K562 (cell line): ENCODE measurements around the gene HOXA9.

Experiments used
- EP300 ChIP-seq: IDR thresholded peaks from 2 replicates; pipeline ENCODE4 v1.6.1; 2012; ENCODE audit warnings: low read length, improper control_type of control experiment
- HNRNPUL1 ChIP-seq: fragments of 200-400 bp; formaldehyde crosslinking; IDR thresholded peaks from 2 replicates; pipeline ENCODE4 v1.6.1; 2017; ENCODE audit warnings: low read length
- MXI1 ChIP-seq: IDR thresholded peaks from 2 replicates; pipeline ENCODE4 v1.6.1; 2011; ENCODE audit warnings: low read depth, mild to moderate bottlenecking, improper control_type of control experiment, low read length
- NFXL1 ChIP-seq: fragments of 450-650 bp; formaldehyde crosslinking; IDR thresholded peaks from 2 replicates; pipeline ENCODE4 v1.4.0; 2021; ENCODE audit warnings: mild to moderate bottlenecking
- PHF8 ChIP-seq: fragments of 200-600 bp; sonication (generic); IDR thresholded peaks from 2 replicates; pipeline ENCODE4 v1.6.1; 2012; ENCODE audit warnings: mixed run types, mild to moderate bottlenecking, inconsistent platforms, low read length, moderate library complexity, borderline replicate concordance
- POLR2AphosphoS5 ChIP-seq: IDR thresholded peaks from 2 replicates; pipeline ENCODE4 v1.6.1; 2011; ENCODE audit warnings: mild to moderate bottlenecking, low read depth, low read length, moderate library complexity; ENCODE audit not compliant: control insufficient read depth, insufficient read depth
- SAP30 ChIP-seq: fragments of 200-600 bp; sonication (generic); IDR thresholded peaks from 2 replicates; pipeline ENCODE4 v1.6.1; 2012; ENCODE audit warnings: borderline replicate concordance, low read depth, mild to moderate bottlenecking, moderate library complexity, low read length, control low read depth, inconsistent platforms; ENCODE audit not compliant: insufficient read depth, poor library complexity, severe bottlenecking
- SMARCB1 ChIP-seq: IDR thresholded peaks from 2 replicates; pipeline ENCODE4 v1.6.1; 2011; ENCODE audit warnings: improper control_type of control experiment, low read depth; ENCODE audit not compliant: insufficient read length
- XRCC5 ChIP-seq: fragments of 200-400 bp; formaldehyde crosslinking; IDR thresholded peaks from 2 replicates; pipeline ENCODE4 v1.6.1; 2017; ENCODE audit warnings: low read depth, mild to moderate bottlenecking, low read length
- ZNF311 ChIP-seq: fragments of 250-450 bp; sonication (Bioruptor Pico); IDR thresholded peaks from 2 replicates; pipeline ENCODE4 v1.4.0; 2020; ENCODE audit warnings: mild to moderate bottlenecking, moderate library complexity
- TF ChIP-seq, protein P1 (sequence below): fragments of 250-450 bp; sonication (Bioruptor Pico); IDR thresholded peaks from 2 replicates; pipeline ENCODE4 v1.4.0; 2020; ENCODE audit warnings: borderline replicate concordance
- TF ChIP-seq, protein P2 (sequence below): fragments of 450-650 bp; IDR thresholded peaks from 2 replicates; pipeline ENCODE4 v1.6.1; 2018; ENCODE audit not compliant: partially characterized antibody

GRCh38 chr7:27112955-27113949 is 52.1 kb downstream of the HOXA9 start:
- TF ChIP-seq SAP30 (no peak), EP300 (0 out of 2 replicates have a peak, but pooled peaks have one; percentile 10), XRCC5 (no peak), SMARCB1 (no peak), HNRNPUL1 (no peak), ZNF311 (CRISPR knock-in tag) (no peak), NFXL1 (CRISPR knock-in tag) (no peak), MXI1 (no peak), POLR2AphosphoS5 (no peak), PHF8 (no peak)
- TF ChIP-seq, protein P1, sequence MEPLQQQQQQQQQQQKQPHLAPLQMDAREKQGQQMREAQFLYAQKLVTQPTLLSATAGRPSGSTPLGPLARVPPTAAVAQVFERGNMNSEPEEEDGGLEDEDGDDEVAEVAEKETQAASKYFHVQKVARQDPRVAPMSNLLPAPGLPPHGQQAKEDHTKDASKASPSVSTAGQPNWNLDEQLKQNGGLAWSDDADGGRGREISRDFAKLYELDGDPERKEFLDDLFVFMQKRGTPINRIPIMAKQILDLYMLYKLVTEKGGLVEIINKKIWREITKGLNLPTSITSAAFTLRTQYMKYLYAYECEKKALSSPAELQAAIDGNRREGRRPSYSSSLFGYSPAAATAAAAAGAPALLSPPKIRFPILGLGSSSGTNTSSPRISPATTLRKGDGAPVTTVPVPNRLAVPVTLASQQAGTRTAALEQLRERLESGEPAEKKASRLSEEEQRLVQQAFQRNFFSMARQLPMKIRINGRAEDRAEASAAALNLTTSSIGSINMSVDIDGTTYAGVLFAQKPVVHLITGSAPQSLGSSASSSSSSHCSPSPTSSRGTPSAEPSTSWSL (CRISPR knock-in tag) = no peak
- TF ChIP-seq, protein P2, sequence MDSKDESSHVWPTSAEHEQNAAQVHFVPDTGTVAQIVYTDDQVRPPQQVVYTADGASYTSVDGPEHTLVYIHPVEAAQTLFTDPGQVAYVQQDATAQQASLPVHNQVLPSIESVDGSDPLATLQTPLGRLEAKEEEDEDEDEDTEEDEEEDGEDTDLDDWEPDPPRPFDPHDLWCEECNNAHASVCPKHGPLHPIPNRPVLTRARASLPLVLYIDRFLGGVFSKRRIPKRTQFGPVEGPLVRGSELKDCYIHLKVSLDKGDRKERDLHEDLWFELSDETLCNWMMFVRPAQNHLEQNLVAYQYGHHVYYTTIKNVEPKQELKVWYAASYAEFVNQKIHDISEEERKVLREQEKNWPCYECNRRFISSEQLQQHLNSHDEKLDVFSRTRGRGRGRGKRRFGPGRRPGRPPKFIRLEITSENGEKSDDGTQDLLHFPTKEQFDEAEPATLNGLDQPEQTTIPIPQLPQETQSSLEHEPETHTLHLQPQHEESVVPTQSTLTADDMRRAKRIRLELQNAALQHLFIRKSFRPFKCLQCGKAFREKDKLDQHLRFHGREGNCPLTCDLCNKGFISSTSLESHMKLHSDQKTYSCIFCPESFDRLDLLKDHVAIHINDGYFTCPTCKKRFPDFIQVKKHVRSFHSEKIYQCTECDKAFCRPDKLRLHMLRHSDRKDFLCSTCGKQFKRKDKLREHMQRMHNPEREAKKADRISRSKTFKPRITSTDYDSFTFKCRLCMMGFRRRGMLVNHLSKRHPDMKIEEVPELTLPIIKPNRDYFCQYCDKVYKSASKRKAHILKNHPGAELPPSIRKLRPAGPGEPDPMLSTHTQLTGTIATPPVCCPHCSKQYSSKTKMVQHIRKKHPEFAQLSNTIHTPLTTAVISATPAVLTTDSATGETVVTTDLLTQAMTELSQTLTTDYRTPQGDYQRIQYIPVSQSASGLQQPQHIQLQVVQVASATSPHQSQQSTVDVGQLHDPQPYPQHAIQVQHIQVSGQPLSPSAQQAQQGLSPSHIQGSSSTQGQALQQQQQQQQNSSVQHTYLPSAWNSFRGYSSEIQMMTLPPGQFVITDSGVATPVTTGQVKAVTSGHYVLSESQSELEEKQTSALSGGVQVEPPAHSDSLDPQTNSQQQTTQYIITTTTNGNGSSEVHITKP = no peak
